Measurements from ENCODE around the gene IQSEC1.

DNA sequence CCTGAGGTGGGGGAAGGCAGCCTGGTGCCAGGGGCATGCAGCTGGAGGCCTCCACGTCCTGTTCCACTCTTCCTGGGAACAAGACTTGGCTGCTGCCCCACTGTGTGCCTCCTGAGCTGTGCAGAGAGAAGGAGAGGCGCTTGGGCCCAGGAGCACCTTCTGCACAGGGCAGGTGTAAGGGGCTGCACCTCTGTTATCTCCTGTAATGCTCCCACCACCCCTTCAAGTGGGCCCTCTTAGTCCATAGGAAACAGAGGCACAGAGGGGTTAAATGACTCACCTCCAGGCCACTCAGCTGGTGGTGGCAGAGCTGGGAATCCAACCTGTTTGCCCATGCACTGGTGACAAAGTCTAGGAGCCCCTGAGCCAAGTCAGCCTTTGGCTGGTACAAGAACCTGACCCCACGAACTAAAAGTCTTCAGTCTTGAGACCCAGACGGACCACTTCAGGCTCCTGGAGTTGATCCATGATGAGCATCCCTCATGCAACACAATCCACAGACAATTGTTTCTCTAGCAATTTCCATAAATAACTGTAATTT is 93.2 kb downstream of the IQSEC1 start:
- TF ChIP-seq POLR2AphosphoS5 (IDR thresholded peaks at IDR 0.05) = no peak
- no peak for TF ChIP-seq POLR2A (IDR thresholded peaks at IDR 0.05)

All from transverse colon (tissue), 3 donors.